ENCODE results near the gene RAET1L. TPM values are rescaled to one million over a fixed set of nuclear protein-coding genes. Genes with fewer than 3 reads are reported as not detected.
A peak's percentile ranks its signal among the peaks of the same experiment; 100 is the strongest.
"Not testable (repeated sequence)": the region's sequence is repeated elsewhere in the genome, so short reads cannot be mapped to it uniquely, and the experiment has no call there.

The RAET1L gene
- total RNA-seq, 2 donors from 2014 or later, result not detected

- DNase-seq (no peak), ATAC-seq (replicated peaks in 1 of 2) (no peak)
- Mint-ChIP-seq H3K27me3 (ENCODE audit: low read depth) (peaks cover 55% of the 10 kb centered on the region), H3K9me3 (no peaks in the 10 kb centered on the region), H3K4me1 (ENCODE audit: low read depth) (peaks cover 72% of the 10 kb centered on the region), H3K4me3 (peak overlapping the region; percentile 89 to 94), H3K27ac (no peak overlapping the region), H3K36me3 (ENCODE audit: insufficient read depth in 2 of 2) (no peaks in the 10 kb centered on the region)
Measured at GRCh38 chr6:150005761-150006651, 19.3 kb downstream of the RAET1L start.

GRCh38 chr6:150004783-150005717 is 20.3 kb downstream of the RAET1L start:
- peak; percentile 78 to 82 for ATAC-seq (replicated peaks in 1 of 2)
- Mint-ChIP-seq H3K4me1 (ENCODE audit: low read depth) (peaks cover 78% of the 10 kb centered on the region), H3K9me3 (no peaks in the 10 kb centered on the region), H3K4me3 (peak overlapping the region; percentile 89 to 94), H3K27ac (no peak overlapping the region), H3K36me3 (ENCODE audit: insufficient read depth in 2 of 2) (no peaks in the 10 kb centered on the region), H3K27me3 (ENCODE audit: low read depth) (peaks cover 54% of the 10 kb centered on the region)
- peak; percentile 94 to 95 for DNase-seq

- peaks cover 74% of the 10 kb centered on the region for H3K4me1 Mint-ChIP-seq (ENCODE audit: low read depth)
- H3K4me3 Mint-ChIP-seq, result peak overlapping the region; percentile 89 to 94
- peak; percentile 24 to 29 for ATAC-seq (replicated peaks in 1 of 2)
- H3K27ac Mint-ChIP-seq, result no peak overlapping the region
- peak; percentile 53 to 68 for DNase-seq
- no peaks in the 10 kb centered on the region for H3K9me3 Mint-ChIP-seq
- peaks cover 54% of the 10 kb centered on the region for H3K27me3 Mint-ChIP-seq (ENCODE audit: low read depth)
- no peaks in the 10 kb centered on the region for H3K36me3 Mint-ChIP-seq (ENCODE audit: insufficient read depth in 2 of 2)
Measured at GRCh38 chr6:150004101-150004782, 21.1 kb downstream of the RAET1L start.

GRCh38 chr6:150003599-150003998 is 21.7 kb downstream of the RAET1L start:
- H3K36me3 Mint-ChIP-seq (ENCODE audit: insufficient read depth in 2 of 2); ATAC-seq (replicated peaks in 1 of 2); H3K27ac Mint-ChIP-seq; H3K9me3 Mint-ChIP-seq; DNase-seq: not testable (repeated sequence)
- Mint-ChIP-seq H3K4me3 (peak overlapping the region; percentile 89 to 94), H3K27me3 (ENCODE audit: low read depth) (peaks cover 54% of the 10 kb centered on the region), H3K4me1 (ENCODE audit: low read depth) (peaks cover 70% of the 10 kb centered on the region)

GRCh38 chr6:150002710-150003109 is 22.6 kb downstream of the RAET1L start:
- Mint-ChIP-seq H3K4me1 (ENCODE audit: low read depth) (peaks cover 63% of the 10 kb centered on the region), H3K36me3 (ENCODE audit: insufficient read depth in 2 of 2) (no peaks in the 10 kb centered on the region), H3K27ac (no peak overlapping the region), H3K27me3 (ENCODE audit: low read depth) (peaks cover 51% of the 10 kb centered on the region), H3K9me3 (no peaks in the 10 kb centered on the region), H3K4me3 (no peak overlapping the region)
- ATAC-seq (replicated peaks in 1 of 2), result no peak
- no peak for DNase-seq

GRCh38 chr6:150001295-150002008 is 23.9 kb downstream of the RAET1L start:
- Mint-ChIP-seq H3K4me3 (peak overlapping the region; percentile 38 to 71), H3K4me1 (ENCODE audit: low read depth) (peaks cover 50% of the 10 kb centered on the region), H3K27me3 (ENCODE audit: low read depth) (peaks cover 59% of the 10 kb centered on the region), H3K27ac (peak overlapping the region; percentile 4), H3K36me3 (ENCODE audit: insufficient read depth in 2 of 2) (no peaks in the 10 kb centered on the region), H3K9me3 (no peaks in the 10 kb centered on the region)
- peak; percentile 49 to 57 for ATAC-seq (replicated peaks in 1 of 2)
- DNase-seq, result peak; percentile 42 to 56

GRCh38 chr6:149999636-150000035 is 25.7 kb downstream of the RAET1L start:
- H3K27ac Mint-ChIP-seq, result no peak overlapping the region
- ATAC-seq (replicated peaks in 1 of 2) (no peak), DNase-seq (no peak)
- H3K9me3 Mint-ChIP-seq, result no peaks in the 10 kb centered on the region
- no peaks in the 10 kb centered on the region for H3K36me3 Mint-ChIP-seq (ENCODE audit: insufficient read depth in 2 of 2)
- peaks cover 68% of the 10 kb centered on the region for H3K27me3 Mint-ChIP-seq (ENCODE audit: low read depth)
- H3K4me1 Mint-ChIP-seq (ENCODE audit: low read depth), result peaks cover 38% of the 10 kb centered on the region
- H3K4me3 Mint-ChIP-seq, result no peak overlapping the region

GRCh38 chr6:149995971-149996370 is 29.4 kb downstream of the RAET1L start:
- no peak overlapping the region for H3K4me3 Mint-ChIP-seq
- ATAC-seq (replicated peaks in 1 of 2) (no peak), DNase-seq (no peak)
- H3K9me3 Mint-ChIP-seq, result no peaks in the 10 kb centered on the region
- peaks cover 21% of the 10 kb centered on the region for H3K4me1 Mint-ChIP-seq (ENCODE audit: low read depth)
- no peaks in the 10 kb centered on the region for H3K36me3 Mint-ChIP-seq (ENCODE audit: insufficient read depth in 2 of 2)
- H3K27ac Mint-ChIP-seq, result no peak overlapping the region
- peaks cover 88% of the 10 kb centered on the region for H3K27me3 Mint-ChIP-seq (ENCODE audit: low read depth)

- Mint-ChIP-seq H3K27ac (no peak overlapping the region), H3K36me3 (ENCODE audit: insufficient read depth in 2 of 2) (peaks cover 1 to 2% of the 10 kb centered on the region in 2 donors), H3K27me3 (ENCODE audit: low read depth) (peaks cover 89% of the 10 kb centered on the region), H3K4me1 (ENCODE audit: low read depth) (peaks cover 21% of the 10 kb centered on the region), H3K4me3 (no peak overlapping the region), H3K9me3 (no peaks in the 10 kb centered on the region)
- ATAC-seq (replicated peaks in 1 of 2) (no peak), DNase-seq (no peak)
Measured at GRCh38 chr6:149995235-149995750, 30.0 kb downstream of the RAET1L start.

GRCh38 chr6:149991838-149992237 is 33.5 kb downstream of the RAET1L start:
- Mint-ChIP-seq H3K4me3 (peak overlapping the region in 1 of 2 donors; percentile 77), H3K36me3 (ENCODE audit: insufficient read depth in 2 of 2) (peaks cover 7 to 13% of the 10 kb centered on the region in 2 donors)

GRCh38 chr6:149991472-149991795 is 33.9 kb downstream of the RAET1L start:
- H3K4me3 Mint-ChIP-seq, result peak overlapping the region; percentile 77 to 85
- peak; percentile 76 to 83 for ATAC-seq (replicated peaks in 1 of 2)

More at GRCh38 chr6:149991838-149992237, 33.5 kb downstream of the RAET1L start:
- no peak overlapping the region for H3K27ac Mint-ChIP-seq
- DNase-seq (no peak), ATAC-seq (replicated peaks in 1 of 2) (no peak)
- H3K4me1 Mint-ChIP-seq (ENCODE audit: low read depth), result peaks cover 32% of the 10 kb centered on the region
- H3K27me3 Mint-ChIP-seq (ENCODE audit: low read depth), result peaks cover 99% of the 10 kb centered on the region
- H3K9me3 Mint-ChIP-seq, result peaks cover 0 to 5% of the 10 kb centered on the region in 2 donors

More at GRCh38 chr6:149991472-149991795, 33.9 kb downstream of the RAET1L start:
- not testable (repeated sequence) for H3K9me3 Mint-ChIP-seq, DNase-seq
- H3K27ac Mint-ChIP-seq, result peak overlapping the region; percentile 4
- H3K4me1 Mint-ChIP-seq (ENCODE audit: low read depth), result peaks cover 32% of the 10 kb centered on the region
- peaks cover 7 to 13% of the 10 kb centered on the region in 2 donors for H3K36me3 Mint-ChIP-seq (ENCODE audit: insufficient read depth in 2 of 2)
- peaks cover 99% of the 10 kb centered on the region for H3K27me3 Mint-ChIP-seq (ENCODE audit: low read depth)
